ENCODE data around the gene SORCS2.

GRCh38 chr4:7197910-7198309 is 5.6 kb downstream of the SORCS2 start:
- TF ChIP-seq, protein P1, sequence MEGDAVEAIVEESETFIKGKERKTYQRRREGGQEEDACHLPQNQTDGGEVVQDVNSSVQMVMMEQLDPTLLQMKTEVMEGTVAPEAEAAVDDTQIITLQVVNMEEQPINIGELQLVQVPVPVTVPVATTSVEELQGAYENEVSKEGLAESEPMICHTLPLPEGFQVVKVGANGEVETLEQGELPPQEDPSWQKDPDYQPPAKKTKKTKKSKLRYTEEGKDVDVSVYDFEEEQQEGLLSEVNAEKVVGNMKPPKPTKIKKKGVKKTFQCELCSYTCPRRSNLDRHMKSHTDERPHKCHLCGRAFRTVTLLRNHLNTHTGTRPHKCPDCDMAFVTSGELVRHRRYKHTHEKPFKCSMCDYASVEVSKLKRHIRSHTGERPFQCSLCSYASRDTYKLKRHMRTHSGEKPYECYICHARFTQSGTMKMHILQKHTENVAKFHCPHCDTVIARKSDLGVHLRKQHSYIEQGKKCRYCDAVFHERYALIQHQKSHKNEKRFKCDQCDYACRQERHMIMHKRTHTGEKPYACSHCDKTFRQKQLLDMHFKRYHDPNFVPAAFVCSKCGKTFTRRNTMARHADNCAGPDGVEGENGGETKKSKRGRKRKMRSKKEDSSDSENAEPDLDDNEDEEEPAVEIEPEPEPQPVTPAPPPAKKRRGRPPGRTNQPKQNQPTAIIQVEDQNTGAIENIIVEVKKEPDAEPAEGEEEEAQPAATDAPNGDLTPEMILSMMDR (conservative IDR thresholded peaks at IDR 0.05; ENCODE audit: low read length), result no peak
- no peak for TF ChIP-seq EZH2phosphoT487 (IDR thresholded peaks at IDR 0.05; ENCODE audit: borderline replicate concordance, low read depth, low read length)

Measured in OCI-LY7 (cell line).